ENCODE results near the gene ZFPM1.

- TF ChIP-seq CTCF (conservative IDR thresholded peaks at IDR 0.05; ENCODE audit: low read length) (no peak), EZH2phosphoT487 (IDR thresholded peaks at IDR 0.05; ENCODE audit: borderline replicate concordance, low read depth, low read length) (no peak)
Measured at GRCh38 chr16:88582912-88583575, 130.0 kb downstream of the ZFPM1 start.

Measured in OCI-LY7 (cell line).